Bronchial epithelial cell (primary cell): Measurements from ENCODE around the gene FRAT1. TPM values are rescaled to one million over a fixed set of nuclear protein-coding genes. Genes with fewer than 3 reads are reported as not detected.
"Not testable (repeated sequence)": the region's sequence is repeated elsewhere in the genome, so short reads cannot be mapped to it uniquely, and the experiment has no call there.

ENCODE experiments used
- DNase-seq: peaks from one replicate; pipeline ENCODE4 v3.0.0-alpha.2; 2010; ENCODE audit warnings: low read depth
- FAIRE-seq: peaks from 2 replicates; lab custom pipeline; 2011; peaks lifted over from hg19 to GRCh38; lab: Jason Lieb, UNC
- H3K27me3 ChIP-seq: 2 replicates; pipeline ENCODE4 v1.5.1; 2011; ENCODE audit warnings: low read length; ENCODE audit not compliant: control insufficient read depth, insufficient read depth
- H3K36me3 ChIP-seq: 2 replicates; pipeline ENCODE4 v1.5.1; 2011; ENCODE audit warnings: low read length; ENCODE audit not compliant: control insufficient read depth, insufficient read depth
- H3K4me3 ChIP-seq: 2 replicates; pipeline ENCODE4 v1.5.1; 2011; ENCODE audit warnings: mild to moderate bottlenecking, low read depth, low read length, control low read depth
- total RNA-seq: library from RNA; depleted of rRNA; stranded (reverse); fragments of >200 nt; gene quantifications from 2 replicates; pipeline ENCODE4 v1.2.1, GENCODE V29; 2014
- TF ChIP-seq, protein P1 (sequence below): IDR thresholded peaks from 2 replicates; pipeline ENCODE4 v1.5.1; 2011; ENCODE audit warnings: mild to moderate bottlenecking, moderate library complexity, low read length, control low read depth, inconsistent platforms; ENCODE audit not compliant: insufficient read depth, severe bottlenecking

FRAT1 gene
- total RNA-seq, 1 donor from 2014 or later, result 1.6 TPM

DNA sequence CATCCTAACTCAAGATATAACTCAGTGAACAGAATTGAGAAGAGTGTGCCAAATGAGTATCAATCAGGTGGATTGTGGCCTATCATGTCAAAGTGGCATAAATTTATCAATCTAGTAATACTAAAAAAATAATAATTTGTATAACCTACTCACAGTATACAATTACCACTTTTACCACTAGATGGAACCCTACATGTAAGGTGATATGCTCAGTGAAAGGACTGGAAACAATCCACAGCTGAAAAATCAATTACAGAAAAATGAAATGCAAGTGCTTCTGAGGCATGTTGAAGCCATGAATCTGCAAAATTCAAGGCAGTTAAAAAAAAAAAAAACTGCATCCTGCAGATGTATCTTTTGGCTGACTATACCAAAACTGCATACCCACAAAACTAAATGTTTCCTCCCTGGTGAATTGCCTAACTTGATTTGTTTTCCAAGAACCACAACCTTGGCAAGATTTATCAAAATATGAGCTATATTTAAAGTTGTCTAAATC, 40.5 kb upstream of the FRAT1 start:
- FAIRE-seq, result no peak
- DNase-seq, result peak; percentile 74
- no peaks in the 10 kb centered on the region for H3K27me3 ChIP-seq
- H3K36me3 ChIP-seq, result no peaks in the 10 kb centered on the region
- TF ChIP-seq, protein P1, sequence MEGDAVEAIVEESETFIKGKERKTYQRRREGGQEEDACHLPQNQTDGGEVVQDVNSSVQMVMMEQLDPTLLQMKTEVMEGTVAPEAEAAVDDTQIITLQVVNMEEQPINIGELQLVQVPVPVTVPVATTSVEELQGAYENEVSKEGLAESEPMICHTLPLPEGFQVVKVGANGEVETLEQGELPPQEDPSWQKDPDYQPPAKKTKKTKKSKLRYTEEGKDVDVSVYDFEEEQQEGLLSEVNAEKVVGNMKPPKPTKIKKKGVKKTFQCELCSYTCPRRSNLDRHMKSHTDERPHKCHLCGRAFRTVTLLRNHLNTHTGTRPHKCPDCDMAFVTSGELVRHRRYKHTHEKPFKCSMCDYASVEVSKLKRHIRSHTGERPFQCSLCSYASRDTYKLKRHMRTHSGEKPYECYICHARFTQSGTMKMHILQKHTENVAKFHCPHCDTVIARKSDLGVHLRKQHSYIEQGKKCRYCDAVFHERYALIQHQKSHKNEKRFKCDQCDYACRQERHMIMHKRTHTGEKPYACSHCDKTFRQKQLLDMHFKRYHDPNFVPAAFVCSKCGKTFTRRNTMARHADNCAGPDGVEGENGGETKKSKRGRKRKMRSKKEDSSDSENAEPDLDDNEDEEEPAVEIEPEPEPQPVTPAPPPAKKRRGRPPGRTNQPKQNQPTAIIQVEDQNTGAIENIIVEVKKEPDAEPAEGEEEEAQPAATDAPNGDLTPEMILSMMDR, result peak; percentile 30
- H3K4me3 ChIP-seq, result no peak overlapping the region

DNA sequence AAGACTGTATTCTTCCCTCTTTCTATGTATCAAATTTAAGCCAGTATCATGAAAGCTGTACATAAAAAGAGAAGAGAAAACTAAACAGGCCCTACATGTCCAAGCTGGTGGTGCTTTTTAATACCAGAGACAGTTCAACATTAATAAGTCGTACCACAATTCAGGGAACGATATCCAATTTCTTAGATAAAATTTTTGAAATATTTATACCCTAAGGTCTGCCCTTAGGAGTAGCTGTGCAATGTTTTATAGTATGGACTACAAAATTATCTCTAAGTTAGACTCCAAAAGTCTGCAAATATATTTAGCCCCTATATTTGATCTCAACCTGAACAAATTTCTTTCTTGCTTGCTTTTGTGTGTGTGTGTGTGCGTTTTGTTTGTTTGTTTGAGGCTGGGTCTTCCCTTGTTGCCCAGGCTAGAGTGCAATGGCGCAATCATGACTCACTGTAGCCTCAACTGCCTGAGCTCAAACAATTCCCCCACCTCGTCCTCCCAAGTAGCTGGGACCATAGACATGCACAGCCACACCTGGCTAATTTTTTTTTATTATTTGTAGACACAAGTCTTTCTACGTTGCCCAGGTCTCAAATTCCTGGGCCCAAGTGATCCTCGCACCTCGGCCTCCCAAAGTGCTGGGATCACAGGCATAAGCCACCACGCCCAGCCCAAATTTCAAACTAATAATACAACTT, 39.8 kb upstream of the FRAT1 start:
- Histone ChIP-seq H3K4me3 (no peak overlapping the region), H3K27me3 (no peaks in the 10 kb centered on the region), H3K36me3 (no peaks in the 10 kb centered on the region)
- TF ChIP-seq, protein P1, result no peak
- no peak for FAIRE-seq
- DNase-seq, result peak; percentile 89

DNA sequence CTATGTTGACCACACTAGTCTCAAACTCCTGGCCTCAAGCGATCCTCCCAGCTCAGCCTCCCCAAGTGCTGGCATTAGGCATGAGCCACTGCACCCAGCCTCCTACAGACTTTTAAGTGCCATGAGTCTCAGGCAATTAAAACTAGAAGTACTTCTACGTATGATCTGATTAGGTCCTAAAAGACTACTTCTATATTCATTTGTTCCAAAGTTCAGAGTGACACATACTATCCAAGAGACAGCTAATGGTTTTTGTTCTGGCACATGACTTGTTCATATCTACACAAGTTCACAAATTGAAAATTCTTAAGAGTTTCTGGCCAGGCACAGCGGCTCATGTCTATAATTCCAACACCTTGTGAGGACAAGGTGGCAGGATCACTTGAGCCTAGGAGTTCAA, 38.3 kb upstream of the FRAT1 start:
- TF ChIP-seq, protein P1, result no peak
- H3K27me3 ChIP-seq, result no peaks in the 10 kb centered on the region
- DNase-seq (no peak), FAIRE-seq (no peak)
- H3K4me3 ChIP-seq, result no peak overlapping the region
- H3K36me3 ChIP-seq, result no peaks in the 10 kb centered on the region

DNA sequence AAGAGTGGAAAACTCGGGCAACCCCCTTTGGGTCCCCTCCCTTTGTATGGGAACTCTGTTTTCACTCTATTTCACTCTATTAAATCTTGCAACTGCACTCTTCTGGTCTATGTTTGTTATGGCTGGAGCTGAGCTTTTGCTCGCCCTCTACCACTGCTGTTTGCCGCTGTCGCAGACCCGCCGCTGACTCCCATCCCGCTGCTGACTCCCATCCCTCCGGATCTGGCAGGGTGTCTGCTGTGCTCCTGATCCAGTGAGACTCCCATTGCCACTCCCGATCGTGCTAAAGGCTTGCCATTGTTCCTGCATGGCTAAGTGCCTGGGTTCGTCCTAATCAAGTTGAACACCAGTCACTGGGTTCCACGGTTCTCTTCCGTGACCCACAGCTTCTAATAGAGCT, 29.0 kb upstream of the FRAT1 start:
- not testable (repeated sequence) for H3K4me3 ChIP-seq, FAIRE-seq, DNase-seq, H3K36me3 ChIP-seq, H3K27me3 ChIP-seq

DNA sequence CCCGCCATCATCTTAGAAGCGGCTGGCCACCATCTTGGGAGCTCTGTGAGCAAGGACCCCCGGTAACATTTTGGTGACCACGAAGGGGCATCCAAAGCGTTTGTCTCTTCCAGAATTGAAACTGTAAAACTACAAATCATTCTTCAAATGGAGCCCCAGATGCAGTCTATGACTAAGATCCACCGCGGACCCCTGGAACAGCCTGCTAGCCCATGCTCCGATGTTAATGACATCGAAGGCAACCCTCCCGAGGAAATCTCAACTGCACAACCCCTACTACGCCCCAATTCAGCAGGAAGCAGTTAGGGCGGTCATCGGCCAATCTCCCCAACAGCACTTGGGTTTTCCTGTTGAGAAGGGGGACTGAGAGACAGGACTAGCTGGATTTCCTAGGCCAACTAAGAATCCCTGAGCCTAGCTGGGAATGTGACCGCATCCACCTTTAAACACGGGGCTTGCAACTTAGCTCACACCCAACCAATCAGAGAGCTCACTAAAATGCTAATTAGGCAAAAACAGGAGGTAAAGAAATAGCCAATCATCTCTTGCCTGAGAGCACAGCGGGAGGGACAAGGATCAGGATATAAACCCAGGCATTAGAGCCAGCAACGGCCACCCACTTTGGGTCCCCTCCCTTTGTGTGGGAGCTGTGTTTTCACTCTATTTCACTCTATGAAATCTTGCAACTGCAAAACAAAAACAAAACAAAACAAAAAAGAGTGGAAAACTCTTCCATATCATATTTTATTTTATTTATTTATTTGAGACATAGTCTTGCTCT, 28.3 kb upstream of the FRAT1 start:
- not testable (repeated sequence) for H3K4me3 ChIP-seq, FAIRE-seq, H3K27me3 ChIP-seq, DNase-seq, H3K36me3 ChIP-seq

DNA sequence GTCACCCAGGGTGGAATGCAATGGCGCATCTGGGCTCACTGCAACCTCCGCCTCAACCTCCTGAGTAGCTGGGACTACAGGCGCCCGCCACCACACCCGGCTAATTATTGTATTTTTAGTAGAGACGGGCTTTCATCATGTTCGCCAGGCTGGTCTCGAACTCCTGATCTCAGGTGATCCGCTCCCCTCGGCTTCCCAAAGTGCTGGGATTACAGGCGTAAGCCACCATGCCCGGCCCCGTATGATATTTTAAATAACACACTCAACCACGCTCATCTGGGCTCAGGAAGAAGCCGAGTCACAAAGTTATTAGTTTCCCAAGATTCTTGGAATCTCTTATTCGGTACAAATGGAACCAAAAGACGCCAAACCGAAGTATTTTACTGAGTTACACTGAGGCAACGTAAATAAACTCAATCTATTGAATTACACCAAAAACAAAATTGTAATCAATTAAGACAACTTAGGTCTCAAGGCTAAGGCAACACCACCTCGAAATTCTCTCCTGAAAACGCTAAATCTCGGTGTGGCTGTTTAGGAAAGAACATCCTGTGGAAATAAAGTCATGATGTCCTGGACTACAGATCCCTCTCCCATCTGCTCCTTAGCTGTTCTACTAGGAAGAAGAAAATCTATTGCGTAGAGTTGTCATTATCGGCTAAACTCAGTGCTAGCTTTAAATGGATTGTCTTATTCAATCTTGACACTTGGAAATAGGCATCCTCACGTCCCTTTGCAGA, 27.5 kb upstream of the FRAT1 start:
- DNase-seq (no peak), FAIRE-seq (no peak)
- no peaks in the 10 kb centered on the region for H3K36me3 ChIP-seq
- TF ChIP-seq, protein P1, result no peak
- no peaks in the 10 kb centered on the region for H3K27me3 ChIP-seq
- H3K4me3 ChIP-seq, result peak overlapping the region; percentile 88
